ENCODE measurements around the gene STAG1.
"Not testable (repeated sequence)": the region's sequence is repeated elsewhere in the genome, so short reads cannot be mapped to it uniquely, and the experiment has no call there.

STAG1 gene

DNA sequence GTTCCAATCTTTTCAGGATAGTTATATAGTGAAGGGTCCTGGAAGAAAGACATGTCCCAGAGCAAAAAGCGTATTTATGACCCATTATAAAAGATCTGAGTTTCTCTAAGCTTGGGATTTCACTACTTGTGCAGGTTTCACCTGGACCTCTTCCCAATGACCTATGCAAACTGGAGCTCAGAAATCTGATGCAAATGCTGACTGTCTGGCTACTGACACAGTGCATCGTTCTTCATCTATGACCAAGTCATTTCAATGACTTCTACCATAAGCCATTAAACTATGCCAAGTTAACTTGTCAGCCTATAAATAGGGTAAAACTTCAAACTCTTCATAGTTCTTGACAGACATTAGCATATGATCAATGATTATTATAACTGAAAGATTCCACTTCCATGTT lies 11.1 kb downstream of the STAG1 start:
- no peak for DNase-seq

GRCh38 chr3:136740351-136740958 lies 11.7 kb downstream of the STAG1 start:
- no peak for DNase-seq

- DNase-seq = not testable (repeated sequence)
Observed at GRCh38 chr3:136736950-136737349, 15.2 kb downstream of the STAG1 start.

- DNase-seq = no peak
Observed at GRCh38 chr3:136735103-136735502, 17.1 kb downstream of the STAG1 start.

DNA sequence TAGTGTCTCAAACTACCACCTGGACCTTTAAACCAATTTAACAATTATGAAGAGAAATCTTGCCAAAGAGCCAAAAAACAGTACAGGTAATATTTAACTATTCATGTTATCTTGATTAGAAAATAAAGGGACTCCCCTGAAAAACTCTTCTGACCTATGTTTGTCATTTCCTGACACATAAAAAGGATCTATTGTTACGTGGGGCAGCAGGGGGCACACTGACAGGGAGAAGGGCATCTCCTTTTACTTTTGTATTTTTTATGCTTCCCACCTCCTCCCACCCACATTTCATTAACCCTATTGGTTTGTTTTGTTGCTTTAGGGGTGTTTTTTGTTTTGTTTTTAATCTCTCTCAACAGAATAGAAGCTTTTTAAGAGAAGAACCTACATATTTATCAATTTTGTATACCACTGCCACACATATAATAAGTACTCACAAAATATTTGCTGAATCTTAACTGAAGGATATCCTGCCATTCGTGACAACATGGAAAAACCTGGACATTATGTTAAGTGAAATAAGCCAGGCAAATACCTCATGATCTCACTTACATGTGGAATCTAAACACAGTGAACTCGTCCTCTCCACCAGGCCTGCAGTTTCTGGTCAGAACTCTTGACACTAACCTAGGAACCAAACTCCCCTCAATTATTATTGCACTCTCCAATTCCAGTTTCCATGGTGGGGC lies 17.7 kb downstream of the STAG1 start:
- no peak for DNase-seq

- no peak for DNase-seq
Observed at GRCh38 chr3:136733317-136733833, 18.8 kb downstream of the STAG1 start.

DNA sequence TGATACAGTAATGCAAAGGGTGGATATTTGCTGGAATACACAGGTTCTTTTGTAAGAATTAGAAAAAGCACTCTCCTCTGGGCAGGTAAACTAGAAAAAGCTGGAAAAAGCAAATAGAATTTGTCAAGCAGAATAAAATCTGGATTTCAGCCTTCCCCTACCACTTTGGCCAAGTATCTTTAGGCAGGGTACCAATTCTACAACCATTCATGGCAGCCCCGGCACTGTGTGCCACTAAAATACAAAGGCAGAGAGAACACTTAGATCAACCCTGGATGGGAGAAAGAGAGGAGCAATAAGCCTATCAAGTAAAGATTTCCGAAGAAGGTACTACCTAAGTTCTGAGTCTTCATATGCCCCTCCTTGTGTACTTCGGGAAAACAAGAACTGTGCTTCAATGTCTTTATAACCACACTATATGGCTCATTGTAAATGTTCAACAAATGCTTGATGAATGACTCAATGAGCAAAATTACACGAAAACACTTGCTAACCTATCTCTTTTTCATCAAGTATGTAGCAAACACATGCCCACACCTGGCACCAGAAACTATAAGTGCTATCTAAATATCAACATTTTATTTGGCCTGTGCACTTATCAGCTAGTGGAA lies 20.8 kb downstream of the STAG1 start:
- no peak for DNase-seq

- DNase-seq = no peak
Observed at GRCh38 chr3:136730595-136731273, 21.4 kb downstream of the STAG1 start.

- DNase-seq = no peak
Observed at GRCh38 chr3:136728918-136729317, 23.3 kb downstream of the STAG1 start.

- no peak for DNase-seq
Observed at GRCh38 chr3:136728473-136728872, 23.7 kb downstream of the STAG1 start.

DNA sequence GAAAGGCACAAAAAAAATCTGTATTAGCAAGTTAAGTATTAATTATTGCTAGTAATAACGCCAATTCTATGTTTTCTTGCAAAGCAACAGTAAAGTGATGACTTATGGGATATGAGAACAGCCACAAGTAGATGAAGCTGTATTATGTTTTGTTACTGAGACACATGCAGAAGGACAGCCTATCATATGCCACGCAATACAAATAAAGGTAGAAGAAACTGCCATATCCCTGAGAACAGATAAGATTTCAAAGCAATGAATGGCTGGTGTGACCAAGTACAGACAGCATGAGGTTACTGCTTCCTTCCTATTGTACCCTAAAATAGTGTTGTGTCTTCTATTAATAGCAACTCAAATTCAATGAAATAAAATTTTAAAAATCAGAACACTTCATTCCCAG lies 26.7 kb downstream of the STAG1 start:
- no peak for DNase-seq

DNA sequence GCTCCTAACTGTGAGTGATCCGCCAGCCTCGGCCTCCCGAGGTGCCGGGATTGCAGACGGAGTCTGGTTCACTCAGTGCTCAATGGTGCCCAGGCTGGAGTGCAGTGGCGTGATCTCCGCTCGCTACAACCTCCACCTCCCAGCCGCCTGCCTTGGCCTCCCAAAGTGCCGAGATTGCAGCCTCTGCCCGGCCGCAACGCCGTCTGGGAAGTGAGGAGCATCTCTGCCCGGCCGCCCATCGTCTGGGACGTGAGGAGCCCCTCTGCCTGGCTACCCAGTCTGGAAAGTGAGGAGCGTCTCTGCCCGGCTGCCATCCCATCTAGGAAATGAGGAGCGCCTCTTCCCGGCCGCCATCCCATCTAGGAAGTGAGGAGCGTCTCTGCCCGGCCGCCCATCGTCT lies 29.3 kb downstream of the STAG1 start:
- DNase-seq = not testable (repeated sequence)

GRCh38 chr3:136722399-136722798 lies 29.8 kb downstream of the STAG1 start:
- not testable (repeated sequence) for DNase-seq

DNA sequence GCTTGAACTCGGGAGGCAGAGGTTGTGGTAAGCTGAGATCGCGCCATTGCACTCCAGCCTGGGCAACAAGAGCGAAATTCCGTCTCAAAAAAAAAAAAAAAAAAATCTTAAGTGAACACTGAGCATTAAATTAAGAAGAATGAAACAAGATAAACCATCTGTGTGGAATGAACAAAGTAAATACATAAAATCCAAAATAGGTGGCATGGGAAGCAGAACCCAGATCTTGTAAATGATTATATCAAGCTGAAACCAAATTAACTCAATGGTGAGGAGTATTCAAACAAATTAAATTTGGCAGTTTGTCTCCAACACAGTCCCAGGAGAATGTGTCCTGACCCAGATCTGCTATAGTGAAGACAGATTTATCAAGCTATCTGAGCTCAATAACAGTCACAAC lies 32.1 kb downstream of the STAG1 start:
- DNase-seq = no peak

DNA sequence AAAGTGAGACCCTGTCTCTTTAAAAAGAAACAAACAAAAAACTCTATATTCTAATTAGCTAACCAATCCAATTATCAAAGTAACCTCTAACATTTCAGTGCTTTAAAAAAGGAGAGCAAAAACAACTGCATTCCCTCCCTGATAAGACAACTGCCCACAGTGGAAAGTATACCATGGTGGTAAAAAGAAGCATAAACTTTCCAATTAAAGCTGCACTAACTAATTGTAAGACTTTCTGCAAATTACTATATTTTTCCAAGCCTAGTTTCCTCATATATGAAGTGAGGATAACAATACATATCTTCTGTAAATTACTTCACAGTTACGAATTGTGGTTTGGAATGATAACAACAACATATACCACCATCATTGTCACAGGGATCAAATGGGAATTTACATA lies 35.5 kb downstream of the STAG1 start:
- DNase-seq = no peak

DNA sequence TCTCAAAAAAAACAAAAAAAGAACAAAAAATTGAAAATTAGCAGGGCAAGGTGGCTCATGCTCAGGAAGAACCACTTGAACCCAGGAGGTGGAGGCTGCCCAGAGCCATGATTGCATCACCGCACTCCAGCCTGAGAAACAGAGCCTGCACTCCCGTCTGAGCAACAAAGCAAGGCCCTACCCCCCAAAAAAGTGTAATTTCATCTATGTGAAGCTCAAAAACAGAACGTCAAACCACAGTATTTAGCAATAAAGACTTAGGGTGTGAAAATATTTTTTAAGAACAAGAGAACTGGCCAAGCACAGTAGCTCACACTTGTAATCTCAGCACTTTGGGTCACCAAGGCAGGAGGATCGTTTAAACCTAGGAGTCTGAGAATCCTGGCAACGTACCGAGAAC lies 38.2 kb downstream of the STAG1 start:
- DNase-seq = no peak

DNA sequence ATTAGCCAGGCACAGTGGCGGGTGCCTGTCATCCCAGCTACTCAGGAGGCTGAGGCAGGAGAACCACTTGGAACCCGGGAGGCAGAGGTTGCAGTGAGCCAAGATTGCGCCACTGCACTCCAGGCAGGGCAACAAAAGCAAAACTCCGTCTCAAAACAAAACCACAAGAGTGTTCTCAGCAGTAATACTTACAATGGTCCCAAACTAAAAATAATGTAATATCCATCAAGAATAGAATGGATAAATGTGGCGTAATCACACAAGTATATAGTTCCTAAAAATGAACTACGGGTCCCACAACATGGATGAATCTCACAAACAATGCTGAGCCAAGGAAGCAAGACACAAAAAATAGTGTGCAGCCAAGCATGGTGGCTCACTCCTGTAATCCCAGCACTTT lies 39.2 kb downstream of the STAG1 start:
- no peak for DNase-seq

- DNase-seq = not testable (repeated sequence)
Observed at GRCh38 chr3:136711888-136712287, 40.3 kb downstream of the STAG1 start.

DNA sequence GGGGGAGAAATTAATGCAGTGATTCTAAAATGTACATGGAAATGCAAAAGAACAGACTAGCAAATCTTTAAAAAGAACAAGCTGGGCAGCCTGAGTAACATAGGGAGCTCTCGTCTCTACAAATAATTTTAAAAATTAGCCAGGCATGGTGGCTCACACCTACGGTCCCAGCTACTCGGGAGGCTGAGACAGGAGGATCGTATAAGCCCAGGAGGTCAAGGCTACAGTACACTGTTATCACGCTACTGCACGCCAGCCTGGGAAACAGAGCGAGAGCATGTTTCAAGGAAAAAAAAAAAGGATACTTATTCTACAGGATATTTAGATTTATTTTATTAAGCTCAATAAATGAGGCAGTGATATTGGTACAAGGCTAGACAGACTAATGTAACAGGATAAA lies 40.9 kb downstream of the STAG1 start:
- no peak for DNase-seq

DNA sequence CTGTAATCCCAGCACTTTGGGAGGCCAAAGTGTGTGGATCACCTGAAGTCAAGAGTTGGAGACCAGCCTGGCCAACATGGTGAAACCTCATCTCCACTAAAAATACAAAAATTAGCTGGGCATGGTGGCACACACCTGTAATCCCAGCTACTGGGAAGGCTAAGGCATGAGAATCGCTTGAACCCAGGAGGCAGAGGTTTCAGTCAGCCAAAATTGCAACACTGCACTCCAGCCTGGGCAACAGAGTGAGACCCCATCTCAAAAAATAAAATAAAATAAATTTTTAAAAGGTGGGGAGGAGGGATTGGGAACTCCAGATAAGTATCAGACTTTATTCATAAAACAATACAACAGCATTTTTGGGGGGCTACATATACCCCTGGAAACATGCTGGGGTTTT lies 42.4 kb downstream of the STAG1 start:
- not testable (repeated sequence) for DNase-seq

GRCh38 chr3:136708333-136708985 lies 43.7 kb downstream of the STAG1 start:
- DNase-seq = no peak

GRCh38 chr3:136703429-136703828 lies 48.7 kb downstream of the STAG1 start:
- DNase-seq = no peak

DNA sequence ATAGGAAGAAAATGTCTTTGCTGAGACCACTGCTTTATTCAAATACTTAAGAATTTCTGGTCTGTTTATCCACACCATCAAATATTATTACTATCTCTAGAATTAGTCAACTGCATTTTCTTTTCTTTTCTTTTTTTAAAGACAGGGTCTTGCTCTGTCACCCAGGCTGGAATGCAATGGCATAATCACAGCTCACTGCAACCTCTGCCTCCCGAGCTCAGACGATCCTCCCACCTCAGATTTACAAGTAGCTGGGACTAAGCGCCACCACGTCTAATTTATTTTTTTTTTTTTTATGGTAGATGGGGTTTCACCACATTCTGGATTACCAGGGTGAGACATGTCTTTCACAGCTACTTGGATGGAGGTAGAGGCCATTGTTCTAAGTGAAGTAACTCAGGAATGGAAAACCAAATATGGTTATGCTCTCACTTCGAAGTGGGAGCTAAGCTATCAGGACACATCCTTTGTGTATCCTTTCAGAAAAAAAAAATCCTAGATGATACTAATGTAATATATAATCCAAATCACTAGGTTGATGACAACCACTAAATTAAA lies 52.8 kb downstream of the STAG1 start:
- no peak for DNase-seq

Measured in NCI-H2107 (cell line).